Limb (tissue), 2 donors: ENCODE results near the gene SIDT2.
"Not testable (repeated sequence)": the region's sequence is repeated elsewhere in the genome, so short reads cannot be mapped to it uniquely, and the experiment has no call there.

ENCODE experiments used
- DNase-seq, 2 donors: peaks; one replicate each; pipeline ENCODE4 v3.0.0-alpha.2; 2016; ENCODE audit errors: extremely low spot score in 2 of 2

The SIDT2 gene

DNA sequence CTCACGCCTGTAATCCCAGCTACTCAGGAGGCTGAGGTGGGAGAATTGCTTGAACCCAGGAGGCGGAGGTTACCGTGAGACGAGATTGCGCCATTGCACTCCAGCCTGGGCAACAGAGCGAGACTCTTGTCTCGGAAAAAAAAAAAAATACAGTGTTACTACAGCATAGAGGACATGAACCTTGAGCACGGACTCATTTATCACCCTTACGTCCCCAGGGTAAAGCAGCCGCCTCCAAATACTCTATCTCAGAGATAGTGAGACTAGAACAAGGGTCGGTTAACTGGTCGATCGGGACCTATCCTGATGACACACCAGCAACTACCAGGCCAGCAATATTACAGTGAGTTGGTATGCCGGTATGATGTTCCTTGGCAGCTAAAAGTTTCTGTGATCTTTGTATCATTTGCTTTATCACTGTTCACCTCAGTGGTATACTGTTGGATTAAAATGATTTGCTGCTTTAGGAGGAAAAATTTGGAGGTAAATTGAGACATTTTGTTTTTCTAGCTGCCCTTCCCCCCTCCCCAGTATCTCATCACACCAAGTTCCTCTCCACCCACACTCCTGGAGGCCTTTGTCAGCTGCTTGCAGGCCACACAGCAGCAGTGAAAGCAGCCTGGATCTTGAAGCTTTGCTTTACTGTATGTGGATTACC is 7.0 kb upstream of the SIDT2 start:
- DNase-seq, result no peak

DNA sequence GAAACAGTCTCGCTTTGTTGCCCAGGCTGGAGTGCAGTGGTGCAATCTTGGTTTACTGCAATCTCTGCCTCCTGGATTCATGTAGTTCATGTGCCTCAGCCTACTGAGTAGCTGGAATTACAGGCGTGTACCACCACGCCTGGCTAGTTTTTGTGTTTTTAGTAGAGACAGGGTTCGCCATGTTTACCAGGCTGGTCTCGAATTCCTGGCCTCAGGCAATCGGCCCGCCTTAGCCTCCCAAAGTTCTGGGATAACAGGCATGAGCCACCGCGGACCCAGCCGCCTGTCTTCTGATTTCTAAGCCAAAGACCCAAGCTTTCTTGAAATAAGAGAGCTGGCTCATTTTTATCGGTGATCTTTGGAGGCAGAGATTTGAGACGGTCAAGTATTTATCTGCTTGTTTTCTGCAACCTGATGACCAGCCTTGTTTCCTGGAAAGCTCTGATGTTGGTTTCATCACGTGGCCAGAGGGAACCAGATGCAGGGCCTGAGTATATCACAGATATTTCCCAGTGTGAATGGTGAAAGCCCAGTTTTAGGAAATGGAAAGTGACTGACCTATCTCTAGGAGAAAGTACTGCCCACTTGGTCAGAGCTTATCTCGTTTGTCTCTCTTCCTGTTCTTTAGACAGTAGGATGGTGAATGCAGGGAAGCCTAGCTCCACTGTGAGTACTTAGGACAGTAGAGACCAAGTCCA is 5.7 kb upstream of the SIDT2 start:
- no peak for DNase-seq

- DNase-seq, result no peak
These were observed 3.4 kb upstream of the SIDT2 start for GRCh38 chr11:117175104-117175503.

GRCh38 chr11:117175781-117176180 is 2.8 kb upstream of the SIDT2 start:
- no peak for DNase-seq

- DNase-seq, result no peak
These were observed 2.4 kb upstream of the SIDT2 start for GRCh38 chr11:117176186-117176585.

DNA sequence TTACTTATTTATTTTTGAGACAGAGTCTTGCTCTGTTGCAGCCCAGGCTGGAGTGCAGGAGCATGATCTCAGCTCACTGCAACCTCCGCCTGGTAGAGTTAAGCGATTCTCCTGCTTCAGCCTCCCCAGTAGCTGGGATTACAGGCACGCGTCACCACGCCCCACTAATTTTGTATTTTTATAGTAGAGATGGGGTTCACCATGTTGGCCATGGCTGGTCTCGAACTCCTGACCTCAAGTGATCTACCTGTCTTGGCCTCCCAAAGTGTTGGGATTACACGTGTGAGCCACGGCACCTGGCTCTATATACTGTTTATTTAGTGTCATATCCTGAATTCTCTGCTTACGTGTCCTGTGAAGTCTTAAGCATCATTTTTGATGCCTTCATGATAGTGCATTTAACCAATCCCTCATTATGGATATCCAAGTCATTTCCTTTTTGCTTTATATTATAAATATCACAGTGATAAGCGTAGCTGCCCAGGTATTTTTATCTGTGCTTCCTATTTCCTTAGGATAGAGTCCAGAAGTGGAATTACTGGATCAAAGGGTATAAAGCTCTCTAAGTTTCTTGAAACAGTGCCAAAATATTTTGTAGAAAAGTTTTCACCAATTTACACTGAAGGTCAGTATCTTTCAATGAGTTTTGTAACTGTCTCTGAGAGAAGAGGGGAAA is 871 bp upstream of the SIDT2 start:
- no peak for DNase-seq

- DNase-seq, result peak in 1 of 2 donors; percentile 38
These were observed 781 bp downstream of the SIDT2 start for GRCh38 chr11:117179048-117179999.

GRCh38 chr11:117180020-117180419 is 1.5 kb downstream of the SIDT2 start:
- DNase-seq, result no peak

DNA sequence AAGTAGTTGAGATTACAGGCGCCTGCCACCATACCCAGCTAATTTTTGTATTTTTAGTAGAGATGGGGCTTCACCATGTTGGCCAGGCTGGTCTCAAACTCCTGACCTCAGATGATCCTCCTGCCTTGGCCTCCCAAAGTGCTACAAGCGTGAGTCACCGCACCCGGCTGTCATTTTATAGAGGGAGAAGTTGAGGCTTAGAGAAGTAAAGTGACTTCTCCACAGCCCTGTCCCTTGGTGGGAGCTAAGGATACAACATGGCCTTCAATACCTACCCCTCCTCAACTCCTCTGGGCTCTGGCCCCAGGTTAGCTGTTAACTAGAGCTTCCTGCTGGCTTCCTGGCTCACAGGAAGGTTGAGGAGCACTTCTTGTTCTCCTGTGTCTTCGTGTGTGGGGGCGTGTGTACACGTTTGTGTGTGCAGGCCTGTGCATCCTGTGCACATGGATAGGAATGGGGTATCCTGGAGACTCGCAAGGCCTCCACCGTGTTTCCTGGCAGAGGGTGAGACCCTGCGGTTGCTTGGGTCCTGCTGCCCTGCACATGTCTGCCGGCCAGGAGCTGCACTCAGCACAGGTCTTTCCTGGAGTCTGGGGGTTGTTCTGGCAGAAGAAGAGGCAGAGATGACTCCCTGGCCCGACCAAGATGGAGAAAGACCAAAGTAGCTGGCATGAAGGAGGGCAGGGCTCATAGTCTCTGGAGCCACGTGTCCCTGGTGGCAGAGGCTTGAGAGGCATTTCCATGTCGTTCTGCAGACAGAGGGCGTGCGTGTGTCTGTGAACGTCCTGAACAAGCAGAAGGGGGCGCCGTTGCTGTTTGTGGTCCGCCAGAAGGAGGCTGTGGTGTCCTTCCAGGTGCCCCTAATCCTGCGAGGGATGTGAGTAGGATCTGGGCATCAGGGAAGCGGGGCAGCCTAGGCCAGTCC is 2.4 kb downstream of the SIDT2 start:
- peak in 1 of 2 donors; percentile 55 for DNase-seq

- peak in 1 of 2 donors; percentile 20 for DNase-seq
These were observed 3.3 kb downstream of the SIDT2 start for GRCh38 chr11:117181586-117182550.

GRCh38 chr11:117182551-117182935 is 4.0 kb downstream of the SIDT2 start:
- DNase-seq, result no peak

DNA sequence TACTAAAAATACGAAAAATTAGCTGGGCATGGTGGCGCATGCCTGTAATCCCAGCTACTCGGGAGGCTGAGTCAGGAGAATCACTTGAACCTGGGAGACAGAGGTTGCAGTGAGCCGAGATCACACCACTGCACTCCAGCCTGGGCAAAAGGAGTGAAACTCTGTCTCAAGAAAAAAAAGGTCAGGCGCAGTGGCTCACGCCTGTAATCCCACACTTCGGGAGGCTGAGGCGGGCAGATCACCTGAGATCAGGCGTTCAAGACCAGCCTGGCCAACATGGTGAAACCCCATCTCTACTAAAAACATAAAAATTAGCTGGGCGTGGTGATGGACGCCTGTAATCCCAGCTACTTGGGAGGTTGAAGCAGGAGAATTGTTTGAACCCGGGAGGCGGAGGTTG is 4.6 kb downstream of the SIDT2 start:
- not testable (repeated sequence) for DNase-seq

GRCh38 chr11:117183724-117184349 is 5.3 kb downstream of the SIDT2 start:
- DNase-seq, result peak in 1 of 2 donors; percentile 23

- DNase-seq, result no peak
These were observed 7.3 kb downstream of the SIDT2 start for GRCh38 chr11:117185736-117186430.

DNA sequence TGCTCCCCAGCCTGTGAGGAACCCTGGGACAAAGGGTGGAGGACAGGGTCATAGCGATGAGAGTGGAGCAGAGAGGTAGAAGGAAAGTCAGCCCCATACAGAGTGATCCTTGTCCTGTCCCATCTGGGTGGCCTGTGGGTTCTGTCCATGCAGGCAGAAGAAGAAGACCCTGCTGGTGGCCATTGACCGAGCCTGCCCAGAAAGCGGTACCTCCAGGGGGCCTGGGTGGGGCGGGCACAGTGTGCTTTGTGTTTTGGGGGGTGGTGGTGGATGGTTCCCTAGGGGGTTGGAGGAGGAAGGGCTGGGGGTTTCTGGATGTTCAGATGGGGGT is 7.9 kb downstream of the SIDT2 start:
- DNase-seq, result no peak

- DNase-seq, result no peak
These were observed 8.5 kb downstream of the SIDT2 start for GRCh38 chr11:117187007-117187406.

DNA sequence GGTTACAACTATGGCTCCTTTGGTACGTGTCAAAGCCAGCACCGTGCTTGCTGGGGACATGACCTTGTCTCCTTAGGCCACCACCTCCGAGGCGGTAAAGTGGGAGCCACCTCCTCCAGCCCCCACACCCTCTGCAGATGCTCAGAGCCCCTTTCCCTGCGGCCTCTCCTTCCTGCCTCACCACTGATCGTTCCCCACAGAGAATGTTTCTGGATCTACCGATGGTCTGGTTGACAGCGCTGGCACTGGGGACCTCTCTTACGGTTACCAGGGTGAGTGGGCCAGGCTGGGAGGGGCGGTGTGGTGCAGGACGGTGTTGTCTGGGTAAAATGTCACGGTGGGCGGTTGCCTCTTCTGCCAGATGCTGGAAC is 8.9 kb downstream of the SIDT2 start:
- no peak for DNase-seq

- no peak for DNase-seq
These were observed 9.4 kb downstream of the SIDT2 start for GRCh38 chr11:117187799-117188481.
